Panc1 (cell line): Measurements from ENCODE around the gene MRPL38. TPM values are rescaled to one million over a fixed set of nuclear protein-coding genes. Genes with fewer than 3 reads are reported as not detected.

ENCODE experiments used
- ATAC-seq: fragments of 200-7000 bp; cut with Tn5 transposase; 2 replicates; pipeline ENCODE4 v1.9.1; 2020; ENCODE audit warnings: mild to moderate bottlenecking, moderate library complexity
- BruUV-seq: library from RNA; stranded (reverse); fragments of 400-500 nt; replicated peaks from 2 replicates; lab custom pipeline; 2021; lab: Mats Ljungman, UMichigan
- CTCF ChIA-PET: fragments of 300-600 bp; sonication (Branson Sonifier 250); formaldehyde crosslinking; loops from one replicate; lab custom pipeline; 2022; ENCODE audit warnings: antibody characterized with exemption; lab: Charles Lee
- POLR2A ChIA-PET: fragments of 300-600 bp; sonication (Branson Sonifier 250); formaldehyde crosslinking; loops from one replicate; lab custom pipeline; 2022; ENCODE audit warnings: antibody characterized with exemption; lab: Charles Lee
- DNase-seq: peaks from one replicate; pipeline ENCODE4 v3.0.0-alpha.2; 2010; ENCODE audit warnings: low read depth, low spot score
- H3K27ac ChIP-seq: 2 replicates; pipeline ENCODE4 v1.5.1; 2011; ENCODE audit warnings: mild to moderate bottlenecking, low read length, inconsistent platforms
- H3K27me3 ChIP-seq: fragments of 200-500 bp; sonication (Bioruptor generic); 2 replicates; pipeline ENCODE4 v1.6.0; 2014; ENCODE audit warnings: low read length, inconsistent platforms; ENCODE audit not compliant: control insufficient read depth, insufficient read depth
- H3K36me3 ChIP-seq: fragments of 200-500 bp; sonication (Bioruptor generic); 2 replicates; pipeline ENCODE4 v1.5.1; 2014; ENCODE audit warnings: inconsistent platforms, mild to moderate bottlenecking, low read length, moderate library complexity; ENCODE audit not compliant: control insufficient read depth, insufficient read depth
- H3K4me1 ChIP-seq: 2 replicates; pipeline ENCODE4 v1.5.1; 2011; ENCODE audit warnings: inconsistent platforms, mild to moderate bottlenecking, low read length, moderate library complexity; ENCODE audit not compliant: control insufficient read depth, insufficient read depth
- H3K4me3 ChIP-seq, 2 experiments: 2 replicates each; pipeline ENCODE4 v1.5.1; 2011 to 2012; ENCODE audit warnings: low read depth in 2 of 2, low read length in 2 of 2, mild to moderate bottlenecking in 2 of 2, inconsistent platforms in 1 of 2, moderate library complexity in 1 of 2
- H3K9me3 ChIP-seq: fragments of 200-500 bp; sonication (Bioruptor generic); 2 replicates; pipeline ENCODE4 v1.5.1; 2014; ENCODE audit warnings: low read depth, mild to moderate bottlenecking, inconsistent platforms, low read length, moderate library complexity; ENCODE audit not compliant: control insufficient read depth, insufficient read depth
- POLR2AphosphoS5 ChIP-seq: IDR thresholded peaks from 2 replicates; pipeline ENCODE4 v1.6.1; 2012; ENCODE audit warnings: mild to moderate bottlenecking, low read depth, low read length, moderate library complexity
- REST ChIP-seq, 2 experiments: IDR thresholded peaks; 2 replicates each; pipeline ENCODE4 v1.6.1; 2011 to 2012; ENCODE audit warnings: low read depth in 2 of 2, control low read depth in 1 of 2, low read length in 1 of 2, mild to moderate bottlenecking in 1 of 2, moderate library complexity in 1 of 2; ENCODE audit not compliant: insufficient read depth in 1 of 2
- SIN3A ChIP-seq: IDR thresholded peaks from 2 replicates; pipeline ENCODE4 v1.6.1; 2012; ENCODE audit warnings: low read depth, mild to moderate bottlenecking, low read length, moderate library complexity, borderline replicate concordance; ENCODE audit not compliant: insufficient read depth
- TCF7L2 ChIP-seq: IDR thresholded peaks from 2 replicates; pipeline ENCODE4 v1.6.1; 2011; ENCODE audit warnings: mild to moderate bottlenecking, low read depth, low read length, inconsistent platforms
- in situ Hi-C: cut with HindIII; loops from 2 replicates; pipeline ENCODE4 v1.10.0; 2016; ENCODE audit warnings: low sequenced_read_pairs, low pct_unique_long_range_greater_than_20kb
- intact Hi-C: fragments of 100-400 bp; cut with micrococcal nuclease; formaldehyde crosslinking; loops from one replicate; pipeline ENCODE4 v1.10.0; 2022; ENCODE audit not compliant: unreplicated experiment
- total RNA-seq: library from RNA; stranded (reverse); gene quantifications from one replicate; pipeline ENCODE4 v1.2.1, GENCODE V29; 2021; ENCODE audit not compliant: unreplicated experiment
- TF ChIP-seq, protein P1 (sequence below): fragments of 450-650 bp; IDR thresholded peaks from 2 replicates; pipeline ENCODE4 v1.5.1; 2017; ENCODE audit warnings: mild to moderate bottlenecking

Gene MRPL38
- total RNA-seq, 1 experiment from 2014 or later, result 165 TPM

- intact Hi-C loops (no loop called here), in situ Hi-C loops (no loop called here)
- Histone ChIP-seq H3K27me3 (no peaks in the 10 kb centered on the region), H3K4me3 (no peak overlapping the region), H3K9me3 (no peaks in the 10 kb centered on the region), H3K4me1 (no peaks in the 10 kb centered on the region), H3K27ac (no peak overlapping the region), H3K36me3 (no peaks in the 10 kb centered on the region)
- 0 out of 2 replicates have a peak, but pooled peaks have one; percentile 22 for ATAC-seq
- TF ChIP-seq, protein P1, sequence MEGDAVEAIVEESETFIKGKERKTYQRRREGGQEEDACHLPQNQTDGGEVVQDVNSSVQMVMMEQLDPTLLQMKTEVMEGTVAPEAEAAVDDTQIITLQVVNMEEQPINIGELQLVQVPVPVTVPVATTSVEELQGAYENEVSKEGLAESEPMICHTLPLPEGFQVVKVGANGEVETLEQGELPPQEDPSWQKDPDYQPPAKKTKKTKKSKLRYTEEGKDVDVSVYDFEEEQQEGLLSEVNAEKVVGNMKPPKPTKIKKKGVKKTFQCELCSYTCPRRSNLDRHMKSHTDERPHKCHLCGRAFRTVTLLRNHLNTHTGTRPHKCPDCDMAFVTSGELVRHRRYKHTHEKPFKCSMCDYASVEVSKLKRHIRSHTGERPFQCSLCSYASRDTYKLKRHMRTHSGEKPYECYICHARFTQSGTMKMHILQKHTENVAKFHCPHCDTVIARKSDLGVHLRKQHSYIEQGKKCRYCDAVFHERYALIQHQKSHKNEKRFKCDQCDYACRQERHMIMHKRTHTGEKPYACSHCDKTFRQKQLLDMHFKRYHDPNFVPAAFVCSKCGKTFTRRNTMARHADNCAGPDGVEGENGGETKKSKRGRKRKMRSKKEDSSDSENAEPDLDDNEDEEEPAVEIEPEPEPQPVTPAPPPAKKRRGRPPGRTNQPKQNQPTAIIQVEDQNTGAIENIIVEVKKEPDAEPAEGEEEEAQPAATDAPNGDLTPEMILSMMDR, result no peak
- TF ChIP-seq TCF7L2 (no peak), POLR2AphosphoS5 (no peak), SIN3A (no peak)
- DNase-seq, result no peak
- ChIA-PET POLR2A (no interaction called here), CTCF (no interaction called here)
- BruUV-seq, result no TSS peak
Observed at GRCh38 chr17:75915268-75915667, 10.6 kb upstream of the MRPL38 start.

GRCh38 chr17:75914643-75915267 is 10.1 kb upstream of the MRPL38 start:
- intact Hi-C loops (no loop called here), in situ Hi-C loops (no loop called here)
- H3K27me3 ChIP-seq, result no peaks in the 10 kb centered on the region
- H3K36me3 ChIP-seq, result no peaks in the 10 kb centered on the region
- no peaks in the 10 kb centered on the region for H3K4me1 ChIP-seq
- ATAC-seq (no peak), DNase-seq (no peak)
- no TSS peak for BruUV-seq
- H3K9me3 ChIP-seq, result no peaks in the 10 kb centered on the region
- no peak overlapping the region for H3K27ac ChIP-seq
- H3K4me3 ChIP-seq, result no peak overlapping the region
- ChIA-PET POLR2A (no interaction called here), CTCF (no interaction called here)
- TF ChIP-seq REST (IDR thresholded peaks at IDR 0.05; ENCODE audit: insufficient read depth in 1 of 2, low read depth in 2 of 2, low read length in 1 of 2) (no peak), SIN3A (no peak), POLR2AphosphoS5 (no peak), TCF7L2 (no peak)
- TF ChIP-seq, protein P1, result no peak
